ENCODE data around the gene KRT84. TPM values are rescaled to one million over a fixed set of nuclear protein-coding genes. Genes with fewer than 3 reads are reported as not detected.
"Not testable (repeated sequence)": the region's sequence is repeated elsewhere in the genome, so short reads cannot be mapped to it uniquely, and the experiment has no call there.

KRT84 gene
- total RNA-seq, 1 donor from 2014 or later = not detected

GRCh38 chr12:52351196-52352059 is 34.0 kb downstream of the KRT84 start:
- peak; percentile 75 for DNase-seq (ENCODE audit: low spot score)
- intact Hi-C loops (cut with DNase I) = no loop called here

- intact Hi-C loops (cut with DNase I) = no loop called here
- DNase-seq (ENCODE audit: low spot score) = peak; percentile 36
Measured at GRCh38 chr12:52350786-52351185, 34.7 kb downstream of the KRT84 start.

GRCh38 chr12:52350021-52350620 is 35.3 kb downstream of the KRT84 start:
- intact Hi-C loops (cut with DNase I) = no loop called here

GRCh38 chr12:52349196-52349595 is 36.3 kb downstream of the KRT84 start:
- DNase-seq (ENCODE audit: low spot score) = no peak
- intact Hi-C loops (cut with DNase I) = no loop called here

More at GRCh38 chr12:52350021-52350620, 35.3 kb downstream of the KRT84 start:
- DNase-seq (ENCODE audit: low spot score) = peak; percentile 38

GRCh38 chr12:52347551-52348510 is 37.6 kb downstream of the KRT84 start:
- intact Hi-C loops (cut with DNase I) = no loop called here
- peak; percentile 46 for DNase-seq (ENCODE audit: low spot score)

- intact Hi-C loops (cut with DNase I) = no loop called here
- no peak for DNase-seq (ENCODE audit: low spot score)
Measured at GRCh38 chr12:52347016-52347415, 38.4 kb downstream of the KRT84 start.

- intact Hi-C loops (cut with DNase I) = no loop called here
Measured at GRCh38 chr12:52346593-52346992, 38.9 kb downstream of the KRT84 start.

GRCh38 chr12:52345041-52345440 is 40.4 kb downstream of the KRT84 start:
- peak; percentile 53 for DNase-seq (ENCODE audit: low spot score)
- intact Hi-C loops (cut with DNase I) = not testable (repeated sequence)

More at GRCh38 chr12:52346593-52346992, 38.9 kb downstream of the KRT84 start:
- DNase-seq (ENCODE audit: low spot score) = no peak

GRCh38 chr12:52344111-52344510 is 41.3 kb downstream of the KRT84 start:
- DNase-seq (ENCODE audit: low spot score) = peak; percentile 57
- intact Hi-C loops (cut with DNase I) = no loop called here

GRCh38 chr12:52343550-52343949 is 41.9 kb downstream of the KRT84 start:
- peak; percentile 20 for DNase-seq (ENCODE audit: low spot score)
- intact Hi-C loops (cut with DNase I) = no loop called here

GRCh38 chr12:52342781-52343490 is 42.5 kb downstream of the KRT84 start:
- peak; percentile 51 for DNase-seq (ENCODE audit: low spot score)
- intact Hi-C loops (cut with DNase I) = no loop called here

- intact Hi-C loops (cut with DNase I) = no loop called here
- DNase-seq (ENCODE audit: low spot score) = peak; percentile 75
Measured at GRCh38 chr12:52341066-52341580, 44.3 kb downstream of the KRT84 start.

GRCh38 chr12:52338241-52338960 is 47.1 kb downstream of the KRT84 start:
- DNase-seq (ENCODE audit: low spot score) = peak; percentile 53
- intact Hi-C loops (cut with DNase I) = no loop called here

GRCh38 chr12:52337054-52337453 is 48.4 kb downstream of the KRT84 start:
- DNase-seq (ENCODE audit: low spot score) = no peak
- intact Hi-C loops (cut with DNase I) = no loop called here

GRCh38 chr12:52336641-52337040 is 48.8 kb downstream of the KRT84 start:
- no peak for DNase-seq (ENCODE audit: low spot score)
- intact Hi-C loops (cut with DNase I) = no loop called here

GRCh38 chr12:52335598-52336262 is 49.7 kb downstream of the KRT84 start:
- DNase-seq (ENCODE audit: low spot score) = peak; percentile 63
- intact Hi-C loops (cut with DNase I) = no loop called here

GRCh38 chr12:52334185-52334584 is 51.3 kb downstream of the KRT84 start:
- DNase-seq (ENCODE audit: low spot score) = no peak
- intact Hi-C loops (cut with DNase I) = no loop called here

GRCh38 chr12:52333321-52333720 is 52.1 kb downstream of the KRT84 start:
- intact Hi-C loops (cut with DNase I) = no loop called here
- no peak for DNase-seq (ENCODE audit: low spot score)
